Measurements from ENCODE around the gene ASCL2. TPM values are rescaled to one million over a fixed set of nuclear protein-coding genes. Genes with fewer than 3 reads are reported as not detected.

The ASCL2 gene
- total RNA-seq, 1 donor from 2014 or later, result not detected

DNA sequence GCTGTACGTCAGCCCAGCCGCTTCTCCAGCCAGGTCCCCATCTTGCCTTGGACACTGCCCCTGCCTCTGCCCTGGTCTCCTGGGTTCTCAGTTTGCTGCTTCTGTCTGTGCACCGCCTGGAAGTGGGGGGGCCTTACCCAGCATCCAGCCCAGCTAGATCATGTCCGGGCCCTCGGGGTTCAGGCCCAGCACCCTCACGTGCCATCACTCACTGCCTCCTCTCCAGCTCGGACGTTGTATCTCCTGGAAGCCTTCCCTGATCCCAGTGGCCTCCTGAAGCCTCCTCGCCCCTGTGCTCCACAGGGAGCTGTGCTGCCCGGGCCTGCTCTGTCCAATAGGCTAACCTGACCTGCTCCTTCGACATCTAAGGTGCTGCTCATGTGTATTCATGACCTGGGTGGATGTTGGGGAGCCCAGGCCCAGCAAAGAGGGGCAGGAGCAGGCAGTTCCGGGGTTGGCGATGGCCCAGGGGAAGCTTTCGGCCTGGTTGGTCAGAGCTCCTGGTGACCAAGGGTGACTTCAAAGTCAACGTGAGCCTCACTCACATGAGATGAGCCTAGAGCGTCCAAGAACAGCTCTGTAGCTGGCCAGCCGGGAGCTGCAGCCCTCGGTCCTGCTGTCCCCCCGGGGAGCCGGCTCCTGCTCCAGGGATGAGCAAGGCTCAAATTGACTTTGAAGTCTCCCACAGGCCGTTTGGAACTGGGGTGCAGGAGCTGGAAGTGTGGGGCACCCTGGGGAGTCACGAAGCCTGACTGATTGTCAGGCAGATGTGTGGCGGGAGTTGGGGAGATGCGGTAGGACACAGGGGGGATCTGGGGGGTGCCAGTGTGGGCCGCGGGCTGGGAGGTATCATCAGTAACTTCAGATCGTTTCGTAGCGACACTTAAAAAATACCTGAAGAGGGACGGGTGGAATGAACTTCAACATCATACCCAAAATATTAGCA lies 5.2 kb upstream of the ASCL2 start:
- no peak for DNase-seq (ENCODE audit: low read depth in 2 of 2)

GRCh38 chr11:2273771-2274170 lies 3.4 kb upstream of the ASCL2 start:
- DNase-seq (ENCODE audit: low read depth in 2 of 2), result no peak

- DNase-seq (ENCODE audit: low read depth in 2 of 2), result no peak
These were observed 2.9 kb upstream of the ASCL2 start for GRCh38 chr11:2273311-2273710.

- no peak for DNase-seq (ENCODE audit: low read depth in 2 of 2)
These were observed 2.5 kb upstream of the ASCL2 start for GRCh38 chr11:2272946-2273280.

GRCh38 chr11:2272228-2272945 lies 2.0 kb upstream of the ASCL2 start:
- no peak for DNase-seq (ENCODE audit: low read depth in 2 of 2)

GRCh38 chr11:2271327-2272227 lies 1.2 kb upstream of the ASCL2 start:
- DNase-seq (ENCODE audit: low read depth in 2 of 2), result no peak

DNA sequence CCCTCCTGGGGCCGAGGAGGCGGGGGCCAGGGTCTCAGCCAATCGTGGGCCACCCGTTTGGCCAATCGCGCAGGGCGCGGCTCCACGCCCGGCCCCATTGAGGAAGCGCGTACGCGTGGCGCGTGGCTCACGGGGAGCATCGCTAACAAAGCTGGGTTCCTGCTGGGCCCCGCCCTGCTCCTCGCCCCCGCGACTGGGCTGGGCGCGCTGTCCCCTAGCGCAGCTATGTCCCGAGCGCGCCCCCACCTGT lies 614 bp upstream of the ASCL2 start:
- DNase-seq (ENCODE audit: low read depth in 2 of 2), result no peak

DNA sequence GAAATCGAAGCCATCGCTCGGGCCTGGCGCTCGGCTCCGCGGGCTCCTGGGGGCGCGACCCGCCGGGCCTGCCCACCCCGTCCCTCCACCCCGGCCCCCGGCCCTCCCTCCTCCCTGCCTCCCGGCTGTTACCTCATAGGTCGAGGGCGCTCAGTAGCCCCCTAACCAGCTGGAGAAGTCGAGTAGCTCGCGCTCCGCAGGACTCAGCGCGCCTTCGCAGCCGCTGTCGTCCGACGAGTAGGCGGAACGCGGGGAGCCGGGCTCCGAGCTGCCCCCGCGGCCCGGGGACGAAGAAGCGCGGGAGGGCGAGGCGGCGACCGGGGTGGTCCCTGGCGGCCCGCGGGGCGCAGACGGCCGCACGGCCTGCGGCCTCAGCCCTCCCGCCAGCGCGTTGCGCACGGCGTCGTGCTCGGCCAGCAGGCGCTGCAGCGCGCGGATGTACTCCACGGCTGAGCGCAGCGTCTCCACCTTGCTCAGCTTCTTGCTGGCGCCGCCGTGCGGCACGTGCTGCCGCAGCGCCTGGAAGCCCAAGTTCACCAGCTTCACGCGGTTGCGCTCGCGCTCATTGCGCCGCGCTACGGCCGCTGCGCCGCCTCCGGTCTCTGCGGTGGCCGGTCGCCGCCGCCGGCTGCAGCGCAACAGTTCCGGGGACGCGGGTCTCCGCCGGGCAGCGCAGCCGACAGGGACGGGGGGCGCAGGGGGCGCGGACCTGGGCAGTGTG lies 627 bp downstream of the ASCL2 start:
- DNase-seq (ENCODE audit: low read depth in 2 of 2), result peak; percentile 21 to 68

DNA sequence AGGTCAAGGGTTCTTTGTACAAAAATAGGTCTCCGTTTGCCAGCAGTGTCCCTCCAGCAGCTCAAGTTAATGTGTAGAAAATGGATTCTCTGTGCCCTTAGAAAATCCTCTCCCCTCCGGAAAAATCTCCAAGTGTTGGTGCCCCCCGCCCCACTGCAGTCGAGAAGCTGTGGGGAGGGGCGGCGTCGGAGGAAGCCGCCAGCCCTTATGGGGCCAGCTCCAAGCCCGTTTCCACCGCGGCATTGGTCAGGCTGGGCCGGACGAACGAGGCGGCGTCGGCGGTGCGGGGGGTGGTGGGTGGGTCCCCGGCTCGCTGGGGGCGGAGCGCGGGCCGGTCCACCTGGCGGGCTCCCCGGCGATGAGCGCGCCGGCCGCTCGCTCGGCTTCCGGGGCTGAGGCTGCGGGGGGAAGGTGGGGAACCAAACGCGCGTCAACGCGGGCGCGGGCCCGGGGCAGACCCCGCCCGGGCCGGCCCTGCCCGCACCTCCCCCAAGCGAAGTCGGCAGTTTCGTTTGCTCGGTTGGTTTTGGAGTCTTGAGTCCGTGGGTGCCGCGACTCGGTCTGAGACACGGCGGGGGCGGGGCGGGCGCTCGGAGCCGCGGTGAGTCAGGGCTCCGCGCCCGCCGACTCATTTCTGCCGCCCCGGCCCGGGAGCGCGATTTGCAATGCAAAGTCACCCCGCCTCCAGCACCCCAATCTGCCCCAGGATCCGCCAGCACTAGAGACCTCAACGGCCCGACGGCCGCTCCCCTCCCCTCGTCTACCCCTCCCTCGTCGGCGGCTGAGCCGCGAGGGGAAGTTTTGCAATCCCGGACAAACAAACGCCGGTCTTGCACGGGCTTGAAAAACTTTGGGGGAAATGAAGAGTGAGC lies 1.4 kb downstream of the ASCL2 start:
- no peak for DNase-seq (ENCODE audit: low read depth in 2 of 2)

GRCh38 chr11:2267851-2268728 lies 2.3 kb downstream of the ASCL2 start:
- no peak for DNase-seq (ENCODE audit: low read depth in 2 of 2)

DNA sequence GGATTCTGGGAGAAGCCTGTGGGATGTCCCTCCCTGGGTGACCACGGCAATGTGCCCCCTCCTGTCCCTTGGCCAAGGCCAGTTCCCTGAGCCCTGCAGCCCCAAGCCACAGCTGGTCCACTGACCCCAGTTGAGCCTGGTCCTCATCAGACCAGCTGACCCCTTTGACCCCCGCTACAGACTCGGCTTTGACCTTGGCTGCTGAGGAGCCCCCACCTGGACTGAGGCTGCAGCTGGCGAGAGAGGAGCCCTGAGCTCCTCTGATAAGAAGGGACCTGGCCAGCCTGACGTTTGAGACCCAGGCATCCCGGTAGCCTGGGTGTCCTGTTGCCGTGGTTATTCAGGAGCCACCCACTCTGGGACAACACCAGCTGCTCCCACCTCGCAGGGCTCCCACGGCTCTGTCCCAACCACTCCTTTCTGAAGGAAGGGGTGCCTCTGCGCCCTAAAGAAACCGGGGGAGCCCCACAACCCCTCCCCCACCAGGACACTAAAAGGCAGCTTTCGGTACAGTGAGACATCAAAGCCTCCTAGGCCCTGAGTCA lies 3.0 kb downstream of the ASCL2 start:
- DNase-seq (ENCODE audit: low read depth in 2 of 2), result no peak

DNA sequence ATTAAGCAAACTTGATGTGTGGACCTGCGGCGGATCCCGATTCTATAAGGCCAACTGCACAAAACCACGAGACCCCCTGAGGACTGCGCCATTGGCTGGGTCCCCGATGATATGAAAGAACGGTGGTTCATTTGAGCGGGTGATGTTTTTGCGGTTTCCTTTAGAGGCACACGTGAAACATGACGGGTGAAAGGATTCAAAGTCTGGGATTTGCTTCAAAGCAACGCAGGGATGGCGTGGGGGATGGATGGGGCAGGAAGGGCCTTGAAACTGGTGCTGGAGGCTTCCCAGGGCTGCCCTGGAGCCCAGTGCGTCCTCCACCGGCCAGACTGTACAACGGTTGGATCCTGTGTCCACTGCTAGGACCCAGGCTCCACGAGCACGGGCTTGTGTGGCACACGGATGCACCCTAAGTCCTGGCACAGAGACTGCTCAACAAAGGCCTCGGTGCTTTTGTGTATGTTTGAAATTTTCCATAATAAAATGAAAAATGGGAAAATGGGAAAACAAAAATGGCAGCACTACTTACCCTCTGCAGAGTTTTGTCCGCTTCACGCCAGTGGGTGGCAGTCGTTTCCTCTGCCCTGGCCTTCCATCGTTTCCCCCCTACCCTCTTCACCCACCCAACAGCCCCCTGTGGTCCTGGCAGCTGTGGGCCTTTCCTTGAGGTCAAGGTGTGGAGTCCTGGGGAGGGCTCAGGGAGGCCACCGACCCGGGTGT lies 3.6 kb downstream of the ASCL2 start:
- no peak for DNase-seq (ENCODE audit: low read depth in 2 of 2)

- DNase-seq (ENCODE audit: low read depth in 2 of 2), result no peak
These were observed 4.4 kb downstream of the ASCL2 start for GRCh38 chr11:2265854-2266585.

GRCh38 chr11:2265396-2265795 lies 5.0 kb downstream of the ASCL2 start:
- DNase-seq (ENCODE audit: low read depth in 2 of 2), result no peak

GRCh38 chr11:2264366-2265053 lies 5.9 kb downstream of the ASCL2 start:
- DNase-seq (ENCODE audit: low read depth in 2 of 2), result no peak

GRCh38 chr11:2263724-2264360 lies 6.5 kb downstream of the ASCL2 start:
- no peak for DNase-seq (ENCODE audit: low read depth in 2 of 2)

GRCh38 chr11:2263071-2263565 lies 7.3 kb downstream of the ASCL2 start:
- no peak for DNase-seq (ENCODE audit: low read depth in 2 of 2)

All from dermis microvascular lymphatic vessel endothelial cell (primary cell).